Measurements from ENCODE around the gene MTA2. TPM values are rescaled to one million over a fixed set of nuclear protein-coding genes. Genes with fewer than 3 reads are reported as not detected.

Gene MTA2
- total and polyA plus RNA-seq, 2 of the 8 experiments (the other 6 are each of a cell fraction or from before 2014, with no cell fraction given): 25.7 to 114 TPM

GRCh38 chr11:62555464-62556107 lies 46.1 kb downstream of the MTA2 start:
- Histone ChIP-seq H3K9me3 (ENCODE audit: insufficient read depth in 2 of 2, low read depth in 1 of 2, low read length in 1 of 2) (no peaks in the 10 kb centered on the region), H2BK5ac (ENCODE audit: low read depth, low read length) (peak overlapping the region; percentile 64; the same call in 1 of the 2 replicates), H4K5ac (ENCODE audit: insufficient read length, low read depth, low read length) (no peak overlapping the region), H4K91ac (replicated peaks; ENCODE audit: insufficient read length, low read length) (no peak overlapping the region), H4K8ac (ENCODE audit: extremely low read depth, insufficient read depth, low read length) (peak overlapping the region; percentile 29; the same call in 1 of the 2 replicates), H3K4me3 (ENCODE audit: extremely low read depth in 1 of 4, insufficient read depth in 2 of 4, low read depth in 3 of 4, low read length in 4 of 4) (no peak overlapping the region), H2BK12ac (ENCODE audit: low read depth, low read length) (peak overlapping the region; percentile 20; the same call in 1 of the 2 replicates), H3K4ac (replicated peaks; ENCODE audit: insufficient read length, low read depth, low read length) (no peak overlapping the region), H3K79me2 (ENCODE audit: control insufficient read depth in 1 of 2, insufficient read depth in 2 of 2, low read length in 2 of 2) (peaks cover 0 to 7% of the 10 kb centered on the region in 2 experiments; a peak in 1 of 4 replicates), H3K27ac (ENCODE audit: low read depth, low read length) (0 out of 2 replicates have a peak overlapping the region, but pooled peaks have one; percentile 67), H2AFZ (ENCODE audit: low read length) (no peak overlapping the region), H2BK20ac (ENCODE audit: low read length) (no peak overlapping the region), H3K36me3 (ENCODE audit: control insufficient read depth in 2 of 4, insufficient read depth in 4 of 4, low read length in 3 of 4) (peaks cover 14 to 33% (median 23%) of the 10 kb centered on the region in 4 experiments), H2AK5ac (ENCODE audit: low read depth, low read length) (no peak overlapping the region), H3K56ac (replicated peaks; ENCODE audit: insufficient read length, low read depth, low read length) (no peak overlapping the region), H2BK120ac (replicated peaks; ENCODE audit: low read depth, low read length) (no peak overlapping the region), H4K20me1 (replicated peaks in 1 of 2; ENCODE audit: control insufficient read depth in 1 of 2, insufficient read depth in 2 of 2, low read length in 2 of 2) (peaks cover 5 to 28% of the 10 kb centered on the region in 2 experiments), H3K23me2 (ENCODE audit: low read depth, low read length) (peaks cover 2% of the 10 kb centered on the region; the same call in 1 of the 2 replicates), H3K14ac (ENCODE audit: insufficient read length) (no peak overlapping the region), H3K23ac (ENCODE audit: insufficient read length) (no peak overlapping the region), H3K9ac (replicated peaks in 1 of 4; ENCODE audit: extremely low read depth in 1 of 4, low read depth in 3 of 4, low read length in 3 of 4) (no peak overlapping the region), H3K4me2 (ENCODE audit: insufficient read depth in 1 of 2, low read depth in 2 of 2, low read length in 2 of 2) (peak overlapping the region in 1 of 2 experiments; percentile 5; a peak in 1 of 4 replicates), H3K79me1 (ENCODE audit: low read depth, low read length) (0 out of 2 replicates have a peak, but pooled peaks cover 3% of the 10 kb centered on the region), H3K27me3 (replicated peaks in 1 of 4; ENCODE audit: control insufficient read depth in 3 of 4, extremely low read depth in 1 of 4, insufficient read depth in 3 of 4, low read length in 3 of 4) (no peaks in the 10 kb centered on the region; a peak in 1 of 7 replicates), H3K18ac (ENCODE audit: extremely low read depth, low read length) (no peak overlapping the region), H3K4me1 (replicated peaks in 1 of 4; ENCODE audit: control insufficient read depth in 3 of 4, insufficient read depth in 4 of 4, low read length in 3 of 4) (peaks cover 28 to 62% (median 37%) of the 10 kb centered on the region in 4 experiments), H2BK15ac (ENCODE audit: low read length) (no peak overlapping the region)
- ChIA-PET CTCF (ENCODE audit: partially characterized antibody) (interaction anchor here (0.6 to 10.9 kb wide), 9 partner anchors 12 to 1861 kb away, joined by 3 to 161 read pairs (median 4); no protein-coding TSS in a partner anchor), POLR2A (ENCODE audit: partially characterized antibody) (interaction anchor here (0.9 to 20.3 kb wide), 9 partner anchors 12 to 123 kb away, joined by 3 to 336 read pairs (median 7); partner anchors contain the start of genes C11orf98, CSKMT, EEF1G and MTA2)
- FAIRE-seq (no peak), DNase-seq (ENCODE audit: low read depth in 1 of 2, low spot score in 2 of 2) (no peak)
- peak in 1 of 2 experiments; percentile 6; a peak in 1 of 3 replicates for TF ChIP-seq POLR2A (IDR thresholded peaks at IDR 0.05; ENCODE audit: control extremely low read depth in 1 of 2, low read depth in 2 of 2, low read length in 2 of 2)
- TF ChIP-seq JUND (IDR thresholded peaks at IDR 0.05; ENCODE audit: low read length): no peak
- TF ChIP-seq POU5F1 (IDR thresholded peaks at IDR 0.05; ENCODE audit: low read depth, low read length): no peak
- 87% methylated on average over 4 of the region's 4 CpGs; no CpG with 5 or more reads in 1 of the 2 experiments for WGBS, 2 experiments (ENCODE audit: extremely low coverage in 1 of 2, insufficient coverage in 1 of 2, insufficient read length in 1 of 2, insufficient replicate concordance in 2 of 2, low coverage in 1 of 2, low lambda C conversion rate in 2 of 2, missing lambda C conversion rate in 1 of 2)

Data from H1 (cell line).